Measurements from ENCODE around the gene CHAC1.

Gene CHAC1

DNA sequence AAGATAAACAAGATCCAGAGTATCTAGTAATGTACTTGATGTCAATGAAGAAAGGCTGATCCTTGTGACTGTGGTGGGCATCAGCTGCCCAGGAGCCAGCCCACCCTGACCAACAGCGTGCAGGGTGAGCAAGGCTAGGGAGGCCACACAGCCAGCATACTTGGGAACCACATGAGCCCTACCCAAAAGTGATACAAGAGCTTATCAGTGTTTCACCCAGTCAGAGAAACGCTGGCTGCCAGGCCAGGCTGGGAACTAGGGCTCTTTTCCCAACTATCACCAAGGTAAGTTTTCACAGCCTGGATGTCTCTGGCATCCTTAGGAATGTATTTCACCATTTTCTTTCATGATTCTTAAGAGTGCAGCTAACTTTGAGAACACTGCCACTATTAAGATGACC lies 24.9 kb downstream of the CHAC1 start:
- DNase-seq (ENCODE audit: low read depth, low spot score), result no peak
- H3K27ac ChIP-seq, result no peak overlapping the region

DNA sequence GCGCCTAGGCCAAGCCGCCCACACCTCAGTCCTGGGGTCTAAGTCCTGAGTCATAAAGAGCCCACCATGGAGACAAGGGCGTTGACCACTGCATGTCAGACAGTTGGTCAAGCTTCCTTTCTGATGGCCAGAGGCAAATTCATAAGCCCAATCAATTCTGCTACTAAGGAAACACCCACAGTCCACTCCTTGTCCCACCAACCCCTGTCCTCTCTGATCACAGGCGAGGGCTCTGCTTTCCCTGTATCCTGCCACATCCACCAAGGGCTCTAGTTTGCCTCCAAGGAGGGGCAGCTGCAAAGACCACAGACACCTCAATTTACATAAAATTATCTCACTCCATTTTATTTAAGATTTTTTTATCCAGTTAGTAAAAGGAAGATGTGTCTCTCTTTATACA lies 25.3 kb downstream of the CHAC1 start:
- no peak for DNase-seq (ENCODE audit: low read depth, low spot score)
- no peak overlapping the region for H3K27ac ChIP-seq

DNA sequence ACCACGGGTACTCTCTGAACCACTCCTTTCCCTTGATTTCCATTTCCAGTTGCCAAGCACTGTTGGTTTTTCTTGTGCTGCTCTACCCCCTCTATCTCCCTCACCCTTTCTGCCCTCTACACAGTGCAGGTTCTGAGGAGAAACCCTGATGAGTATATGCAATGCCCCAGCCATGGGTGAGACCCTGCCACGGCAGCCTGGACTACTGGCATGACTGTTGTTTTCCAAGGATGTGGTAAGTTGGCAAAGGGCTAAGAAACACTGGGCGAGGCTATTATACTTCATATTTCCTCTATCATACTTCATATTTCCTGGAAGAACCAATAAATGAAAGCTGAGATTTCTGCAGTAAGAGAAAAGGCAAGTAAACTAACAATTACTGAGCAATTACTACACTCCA lies 27.9 kb downstream of the CHAC1 start:
- no peak for DNase-seq (ENCODE audit: low read depth, low spot score)
- H3K27ac ChIP-seq, result no peak overlapping the region

DNA sequence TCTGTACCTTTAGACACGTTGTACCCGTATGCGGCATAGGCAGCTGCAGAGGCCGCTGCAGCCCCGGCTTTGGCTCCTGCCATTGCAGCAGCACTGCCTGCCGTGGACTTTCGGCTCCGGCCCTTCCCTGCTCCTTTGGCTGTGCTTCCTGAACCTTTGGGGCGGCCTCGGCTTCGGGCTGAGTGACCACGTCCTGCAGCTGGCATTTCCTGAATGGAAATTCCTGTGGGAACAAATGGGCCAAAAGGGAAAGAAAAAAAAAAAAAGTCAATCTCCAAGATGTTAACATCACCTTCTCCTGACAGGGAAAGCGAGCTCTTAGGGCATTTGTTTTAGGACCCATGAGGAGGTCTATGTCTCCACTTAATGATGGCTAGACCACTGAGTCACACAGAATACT lies 29.6 kb downstream of the CHAC1 start:
- DNase-seq (ENCODE audit: low read depth, low spot score), result no peak

DNA sequence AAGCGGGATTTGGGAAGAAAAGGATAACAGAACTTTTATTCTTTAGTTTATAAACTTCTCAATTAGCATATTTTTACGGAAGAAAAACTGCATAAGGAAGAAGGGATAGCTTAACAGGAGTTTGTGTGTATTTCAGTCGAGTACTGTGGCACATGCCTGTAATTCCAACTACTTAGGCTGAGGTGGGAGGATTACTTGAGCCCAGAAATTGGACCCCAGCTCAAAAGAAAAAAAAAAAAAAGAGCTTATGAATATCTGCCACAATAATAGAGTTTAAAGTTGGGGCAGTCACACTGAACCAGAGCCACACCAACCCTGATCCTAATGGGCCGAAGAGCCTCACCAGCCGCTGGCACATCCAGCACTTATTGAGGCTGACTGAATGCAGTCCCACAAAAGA lies 31.1 kb downstream of the CHAC1 start:
- no peak overlapping the region for H3K27ac ChIP-seq
- no peak for DNase-seq (ENCODE audit: low read depth, low spot score)

More for the DNA sequence above, 29.6 kb downstream of the CHAC1 start:
- H3K27ac ChIP-seq, result no peak overlapping the region

DNA sequence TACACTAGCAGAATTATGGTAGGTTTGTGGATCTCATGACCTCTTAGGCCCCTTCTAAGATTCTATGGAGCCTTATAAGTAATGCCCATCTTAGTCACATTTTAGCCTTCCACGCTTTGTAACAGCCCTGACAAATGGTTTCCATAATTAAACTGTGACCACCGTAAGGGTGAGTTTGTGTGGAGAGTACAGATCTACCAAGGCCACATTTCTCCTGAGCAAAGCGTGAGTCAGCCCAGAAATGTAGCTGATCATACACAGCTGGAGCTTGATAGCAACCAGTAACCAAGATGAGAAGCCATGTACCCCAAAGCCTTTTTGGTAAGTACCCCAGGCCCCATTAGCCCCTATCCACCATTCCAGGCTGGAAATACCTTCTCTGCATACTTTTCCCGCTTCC lies 31.7 kb downstream of the CHAC1 start:
- H3K27ac ChIP-seq, result no peak overlapping the region
- no peak for DNase-seq (ENCODE audit: low read depth, low spot score)

DNA sequence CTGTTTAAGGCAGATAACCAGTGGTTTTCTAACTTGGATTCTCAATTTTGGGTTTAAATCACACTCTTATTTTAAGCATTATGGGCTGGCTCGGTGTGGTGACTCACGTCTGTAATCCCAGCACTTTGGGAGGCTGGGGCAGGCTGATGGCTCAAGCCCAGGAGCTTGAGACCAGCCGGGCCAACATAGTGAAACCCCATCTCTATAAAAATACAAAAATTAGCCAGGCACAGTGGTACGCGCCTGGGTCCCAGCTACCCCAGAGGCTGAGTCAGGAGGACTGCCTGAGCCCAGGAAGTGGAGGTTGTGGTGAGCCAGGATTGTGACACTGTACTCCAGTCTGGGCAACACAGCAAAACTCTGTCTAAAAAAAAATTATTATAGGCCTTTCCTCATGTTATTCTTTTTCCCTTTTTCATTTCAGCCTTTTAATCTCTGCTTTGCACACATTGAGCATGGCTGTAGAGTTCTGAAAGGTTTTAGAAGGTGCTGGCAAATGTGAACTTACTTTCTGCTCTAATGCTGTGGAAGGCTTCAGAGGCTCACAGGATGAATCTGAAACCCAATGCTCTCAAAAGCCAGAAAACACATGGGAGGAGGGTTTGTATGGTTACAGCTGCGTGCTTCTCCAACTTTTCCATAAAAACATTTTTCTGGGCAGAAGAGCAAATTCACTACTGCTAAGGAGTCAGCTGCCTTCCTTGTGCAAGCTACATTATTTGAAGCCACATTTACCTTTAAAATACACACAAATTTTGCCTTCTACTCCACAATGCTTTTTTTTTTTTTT lies 32.5 kb downstream of the CHAC1 start:
- H3K27ac ChIP-seq, result no peak overlapping the region
- DNase-seq (ENCODE audit: low read depth, low spot score), result no peak

DNA sequence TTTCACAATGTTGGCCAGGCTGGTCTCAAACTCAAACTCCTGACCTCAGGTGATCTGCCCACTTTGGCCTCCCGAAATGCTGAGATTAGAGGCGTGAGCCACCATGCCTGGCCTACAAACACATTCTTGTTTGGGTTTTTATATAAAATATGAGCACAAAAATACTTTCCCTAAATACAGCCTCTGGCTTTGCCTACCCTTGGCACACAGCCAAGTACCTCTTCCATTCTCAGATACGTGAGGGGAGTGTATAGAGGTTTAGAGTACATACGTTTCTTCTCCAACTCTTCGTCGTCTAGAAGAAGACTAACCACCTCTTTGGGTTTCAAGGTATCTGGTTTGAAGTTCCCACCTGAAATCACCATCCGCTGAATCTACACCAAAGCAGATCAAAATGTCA lies 33.5 kb downstream of the CHAC1 start:
- no peak overlapping the region for H3K27ac ChIP-seq
- no peak for DNase-seq (ENCODE audit: low read depth, low spot score)

DNA sequence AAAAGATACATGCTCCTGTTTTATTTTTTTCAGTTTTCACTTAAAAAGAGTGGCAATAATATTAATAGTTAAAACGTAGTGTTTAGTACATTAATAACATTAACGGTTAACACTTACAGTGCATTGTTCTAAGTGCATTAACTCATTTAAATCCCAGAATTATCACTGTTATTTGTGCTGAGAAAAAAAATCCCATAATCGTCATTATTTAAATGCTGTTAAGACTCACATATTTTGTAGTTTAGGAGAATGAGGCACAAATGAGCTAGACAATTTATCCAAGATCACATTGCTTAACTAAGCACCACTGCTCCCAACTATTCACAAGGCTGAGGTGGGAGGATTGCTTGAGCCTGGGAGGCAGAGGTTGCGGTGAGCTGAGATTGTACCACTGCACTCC lies 34.9 kb downstream of the CHAC1 start:
- H3K27ac ChIP-seq, result no peak overlapping the region
- DNase-seq (ENCODE audit: low read depth, low spot score), result no peak

DNA sequence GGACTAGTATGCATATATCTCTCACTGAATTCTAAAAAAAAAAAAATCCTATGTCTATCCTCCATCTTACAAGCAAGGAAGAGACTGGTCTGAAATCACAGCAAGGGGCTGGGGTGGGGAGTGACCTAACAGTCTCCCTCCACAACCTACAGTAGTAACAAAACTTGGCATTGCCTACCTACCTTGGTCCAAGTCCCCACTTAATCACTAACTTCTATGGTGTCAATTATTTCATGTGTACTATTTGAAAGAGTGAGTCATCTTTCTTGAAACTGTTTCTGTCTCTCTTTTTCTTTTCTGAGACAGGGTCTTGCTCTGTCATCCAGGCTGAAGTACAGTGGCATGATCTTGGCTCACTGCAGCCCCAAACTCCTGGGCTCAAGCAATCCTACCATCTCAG lies 36.8 kb downstream of the CHAC1 start:
- no peak for DNase-seq (ENCODE audit: low read depth, low spot score)
- no peak overlapping the region for H3K27ac ChIP-seq

DNA sequence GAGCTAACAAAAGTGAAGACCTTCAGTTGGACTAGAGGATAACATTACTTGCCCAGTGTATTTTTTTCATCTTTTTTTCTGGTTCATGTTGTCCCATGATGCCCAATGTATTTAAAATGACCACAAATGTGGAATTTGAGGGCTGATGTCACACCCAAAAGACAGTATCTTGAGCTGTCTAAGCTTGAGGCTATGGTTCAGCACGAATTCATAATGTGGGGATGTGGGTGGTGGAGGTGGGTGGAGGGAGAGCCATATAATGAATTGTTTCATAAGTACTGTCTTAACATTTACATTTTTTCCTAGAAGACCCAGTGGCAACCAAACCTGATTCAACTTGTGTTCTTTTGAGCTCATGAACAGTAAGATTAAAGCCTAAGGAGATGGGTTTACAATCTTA lies 37.5 kb downstream of the CHAC1 start:
- H3K27ac ChIP-seq, result no peak overlapping the region
- DNase-seq (ENCODE audit: low read depth, low spot score), result no peak

DNA sequence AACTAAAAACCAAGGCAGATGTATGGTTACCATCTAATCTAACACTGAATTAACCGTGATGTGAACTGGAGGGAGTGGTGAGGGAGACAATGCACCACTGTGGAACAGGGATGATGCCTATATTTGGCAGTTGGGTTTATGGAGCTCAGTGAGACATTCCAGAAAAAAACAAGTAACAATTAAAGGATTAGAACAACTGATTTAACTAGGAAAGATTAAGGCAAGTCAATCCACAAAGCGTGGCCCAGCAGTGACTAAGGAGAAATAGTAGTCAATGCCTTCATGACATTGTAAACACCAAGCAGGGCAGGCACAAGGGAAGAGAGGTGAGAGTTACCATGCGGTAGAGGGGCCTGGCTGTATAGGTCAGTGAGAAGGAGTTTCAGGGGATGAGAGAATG lies 38.1 kb downstream of the CHAC1 start:
- DNase-seq (ENCODE audit: low read depth, low spot score), result no peak
- H3K27ac ChIP-seq, result no peak overlapping the region

DNA sequence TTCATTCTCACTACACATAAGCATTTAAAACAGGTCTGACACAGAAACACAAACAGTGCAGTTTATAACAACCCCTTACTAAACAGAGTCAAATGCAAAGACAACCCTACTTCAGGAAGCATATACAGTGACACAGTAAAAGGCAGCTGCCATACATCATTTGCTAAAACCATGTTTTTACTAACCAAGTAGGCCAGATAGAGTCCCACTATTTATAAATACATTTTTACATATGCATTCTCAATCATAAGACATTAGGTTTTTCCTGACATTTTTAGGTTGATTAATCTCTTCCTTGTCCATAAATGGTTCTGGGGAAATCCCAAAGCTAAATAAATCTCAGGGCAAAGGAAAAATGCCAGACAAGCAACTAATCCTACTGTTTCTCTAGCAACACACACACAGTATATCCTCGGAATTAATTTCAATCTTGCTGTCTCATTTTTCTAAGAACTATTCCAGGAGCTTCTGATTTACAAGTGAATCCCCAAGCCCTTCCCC lies 39.0 kb downstream of the CHAC1 start:
- no peak overlapping the region for H3K27ac ChIP-seq
- no peak for DNase-seq (ENCODE audit: low read depth, low spot score)

DNA sequence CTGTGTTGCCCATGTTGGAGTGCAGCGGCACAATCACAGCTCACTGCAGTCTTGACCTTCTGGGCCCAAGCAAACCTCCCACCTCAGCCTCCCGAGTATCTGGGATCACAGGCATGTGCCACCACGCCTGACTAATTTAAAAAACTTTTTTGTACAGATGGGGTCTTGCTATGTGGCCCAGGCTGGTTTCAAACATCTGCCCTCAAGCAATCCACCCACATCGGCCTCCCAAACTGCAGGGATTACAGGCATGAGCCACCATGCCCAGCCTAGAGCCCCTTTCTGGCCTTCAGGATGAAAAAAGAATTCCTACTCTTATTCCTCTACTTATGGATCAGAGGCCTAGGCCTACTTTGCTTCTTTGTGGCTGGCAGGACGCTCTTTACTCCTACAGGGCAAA lies 39.6 kb downstream of the CHAC1 start:
- no peak overlapping the region for H3K27ac ChIP-seq
- DNase-seq (ENCODE audit: low read depth, low spot score), result no peak

DNA sequence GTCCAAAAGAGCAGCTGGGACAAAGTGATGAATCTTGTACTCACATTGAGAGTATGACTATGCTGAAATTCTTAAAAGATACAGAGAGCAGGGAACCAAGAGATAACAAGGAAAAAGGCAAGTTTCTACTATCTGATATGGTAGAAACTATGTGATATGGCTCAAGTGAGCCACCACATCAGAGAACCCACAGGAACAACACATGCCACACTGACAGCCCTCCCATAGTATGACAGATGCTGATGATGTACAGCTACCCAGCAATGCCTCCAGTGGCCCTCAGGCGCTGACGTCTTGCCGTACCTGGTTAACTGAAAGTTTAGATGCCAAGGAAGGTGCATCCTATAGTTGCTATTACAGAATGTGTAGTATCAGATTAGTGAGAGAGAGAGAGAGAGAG lies 42.4 kb downstream of the CHAC1 start:
- no peak overlapping the region for H3K27ac ChIP-seq
- DNase-seq (ENCODE audit: low read depth, low spot score), result no peak

DNA sequence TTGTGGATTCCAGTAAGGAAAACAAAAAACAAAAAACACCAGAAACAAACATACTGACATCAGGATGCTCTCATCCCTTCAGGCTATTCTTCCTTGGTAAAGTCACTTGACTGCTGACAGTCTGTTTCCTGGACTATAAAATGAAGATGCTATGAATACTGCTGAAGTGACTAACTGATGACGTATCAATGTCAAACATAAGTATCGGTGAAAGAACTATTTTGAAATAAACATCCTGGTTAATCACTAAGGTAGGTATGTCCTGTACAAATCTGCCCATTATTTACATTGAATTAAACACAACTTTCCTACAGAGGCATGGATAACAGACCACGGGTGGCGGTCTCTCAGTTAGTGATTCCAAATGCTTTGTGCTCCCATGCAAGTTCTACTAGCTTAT lies 45.9 kb downstream of the CHAC1 start:
- peak overlapping the region; percentile 79 for H3K27ac ChIP-seq
- peak; percentile 98 for DNase-seq (ENCODE audit: low read depth, low spot score)

DNA sequence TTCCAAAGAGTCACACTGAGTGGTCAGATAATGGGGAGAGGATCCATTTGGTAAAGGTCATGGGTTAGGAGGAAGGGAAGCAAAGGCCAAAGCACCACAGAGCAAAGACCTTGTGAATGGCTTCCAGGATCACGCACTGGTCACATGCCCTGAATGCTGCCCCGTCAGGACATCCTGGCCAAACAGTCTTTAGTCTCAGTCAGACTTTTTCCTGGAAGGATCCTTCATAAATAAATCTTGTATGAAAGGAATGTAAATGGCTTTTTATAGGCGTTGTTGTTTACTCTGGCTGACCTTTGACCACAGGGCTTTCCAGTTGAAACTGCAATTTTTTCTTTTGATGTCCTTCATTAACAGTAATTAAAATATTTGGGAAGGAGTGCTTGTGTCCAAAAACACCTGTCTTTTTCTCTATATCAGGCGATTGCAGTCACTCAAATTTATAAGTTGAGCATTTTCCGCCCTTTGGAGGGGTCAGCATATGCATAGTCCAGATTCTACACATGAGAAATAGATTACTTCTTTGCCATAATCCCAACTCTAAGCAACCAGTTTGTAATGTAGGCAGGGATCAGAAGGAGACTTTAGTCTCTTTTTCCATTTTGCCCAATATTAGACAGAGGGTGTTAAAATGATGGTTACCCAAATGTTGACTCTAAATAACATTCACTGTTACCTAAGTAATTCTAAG lies 48.4 kb downstream of the CHAC1 start:
- no peak for DNase-seq (ENCODE audit: low read depth, low spot score)
- peak overlapping the region; percentile 79 for H3K27ac ChIP-seq

DNA sequence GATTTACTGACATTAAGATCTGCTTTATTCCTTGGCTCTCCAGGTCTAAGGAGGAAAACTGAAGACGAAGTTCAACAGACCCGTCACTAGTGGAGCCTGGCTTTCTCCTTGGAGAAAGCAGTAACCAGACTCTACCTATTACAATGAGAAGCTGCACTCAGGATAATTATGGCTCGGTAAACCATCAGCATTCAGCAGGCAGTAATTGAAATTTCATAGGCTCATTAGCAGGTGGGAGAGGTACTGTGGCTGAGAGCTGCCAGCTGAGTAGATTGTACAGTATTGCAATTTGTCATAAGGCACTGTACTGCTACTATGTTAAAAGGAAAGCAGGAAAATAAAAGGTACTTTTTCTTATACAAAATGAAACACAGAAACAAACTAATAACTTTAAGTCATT lies 51.2 kb downstream of the CHAC1 start:
- H3K27ac ChIP-seq, result no peak overlapping the region
- DNase-seq (ENCODE audit: low read depth, low spot score), result no peak
